LNCAP (cell line): ENCODE results near the gene KCTD10.

Experiments used
- CTCF ChIP-seq: fragments of 450-650 bp; IDR thresholded peaks from 2 replicates; pipeline ENCODE4 v1.5.1; 2017; ENCODE audit warnings: mild to moderate bottlenecking

The KCTD10 gene

DNA sequence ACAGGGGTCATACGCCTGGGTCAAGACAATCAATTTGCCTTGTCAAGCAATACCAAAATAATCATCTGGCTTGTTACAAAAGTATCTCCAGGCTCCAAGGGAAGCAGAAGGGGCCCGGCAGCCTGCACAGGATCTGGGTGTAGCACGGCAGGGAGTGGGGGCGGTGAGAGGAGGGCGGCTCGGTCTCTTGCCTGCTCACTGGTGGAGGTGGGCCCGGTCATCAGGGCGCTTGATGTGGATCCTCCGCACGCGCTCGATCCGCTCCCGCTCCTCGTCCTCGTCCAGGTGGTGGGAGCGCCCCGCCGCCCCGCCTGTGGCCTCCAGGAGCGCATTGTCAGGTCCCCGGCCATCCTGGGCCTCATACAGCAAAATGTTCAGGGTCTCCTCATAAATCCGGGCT is 25.7 kb downstream of the KCTD10 start:
- no peak for TF ChIP-seq CTCF

GRCh38 chr12:109450980-109451379 is 26.1 kb downstream of the KCTD10 start:
- no peak for TF ChIP-seq CTCF

DNA sequence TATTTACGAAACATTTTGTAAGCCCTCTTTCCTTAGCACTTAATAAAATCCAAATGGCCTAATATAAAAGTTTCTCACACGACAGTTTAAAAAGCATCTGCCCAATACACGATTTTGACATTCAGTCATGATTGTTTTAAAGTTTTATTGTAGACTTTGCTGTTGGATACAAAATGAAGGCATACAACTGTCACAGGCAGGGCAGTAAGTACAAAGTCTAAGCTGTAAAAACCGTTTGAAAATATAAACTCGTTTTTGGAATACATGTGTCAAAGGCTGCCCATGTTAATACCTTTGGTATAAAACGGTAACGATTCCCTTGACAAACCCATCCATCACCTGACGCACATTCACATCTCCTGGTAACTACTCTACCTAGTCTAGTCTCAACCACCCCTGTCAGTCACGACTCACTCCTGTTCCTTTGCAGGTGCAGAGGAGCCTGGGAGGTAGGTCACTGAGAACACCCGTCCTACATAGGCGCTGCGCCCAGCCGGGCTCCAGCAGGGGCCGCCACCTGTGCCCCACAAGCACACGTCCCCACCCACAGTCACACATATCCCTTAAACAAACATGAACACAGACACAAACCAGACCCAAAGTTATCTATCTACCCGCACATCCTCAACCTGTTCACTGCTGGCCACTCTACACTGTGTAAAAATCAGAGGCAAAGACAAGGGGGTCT is 27.1 kb downstream of the KCTD10 start:
- TF ChIP-seq CTCF, result no peak

- no peak for TF ChIP-seq CTCF
These were observed 28.3 kb downstream of the KCTD10 start for GRCh38 chr12:109448707-109449390.

DNA sequence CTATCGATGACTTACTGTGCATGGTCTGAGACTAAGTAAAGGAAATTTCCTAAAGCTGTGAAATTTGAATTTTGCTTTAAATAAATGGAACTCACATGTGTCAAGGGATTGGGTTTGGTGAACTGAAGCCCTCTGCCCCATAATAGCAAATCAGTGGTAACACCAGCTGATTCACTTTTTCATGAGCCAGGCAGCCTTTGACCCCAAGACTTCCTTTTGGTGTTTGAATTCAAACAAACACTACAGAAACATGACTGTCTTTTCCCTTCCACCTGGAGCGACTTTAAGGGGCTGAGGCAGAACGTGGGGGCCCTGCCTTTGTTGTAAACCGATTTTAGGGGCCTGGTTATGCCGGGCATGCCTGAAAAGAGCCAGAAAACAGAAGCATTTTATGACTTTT is 28.8 kb downstream of the KCTD10 start:
- TF ChIP-seq CTCF, result no peak

GRCh38 chr12:109447482-109447881 is 29.6 kb downstream of the KCTD10 start:
- no peak for TF ChIP-seq CTCF

DNA sequence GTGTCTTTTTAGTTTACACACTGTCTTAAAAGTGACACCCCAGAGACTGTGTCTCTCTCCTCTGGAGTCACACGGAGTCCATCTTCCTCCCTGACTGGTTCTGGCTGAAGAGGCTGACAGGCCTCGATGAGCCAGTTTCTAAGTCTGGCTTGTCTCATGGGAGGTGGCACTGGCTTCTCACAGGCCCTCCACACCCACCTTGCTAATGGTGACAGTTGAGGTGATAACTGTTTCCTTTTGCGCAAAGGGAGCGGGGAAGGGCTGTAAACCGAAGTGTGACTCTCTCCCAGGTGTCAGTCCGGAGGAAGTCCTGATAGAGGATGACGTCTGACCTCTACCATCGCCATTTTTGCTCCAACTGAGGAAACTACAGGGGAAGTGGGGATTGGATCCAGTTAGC is 30.2 kb downstream of the KCTD10 start:
- TF ChIP-seq CTCF, result no peak
